Kidney (tissue), 14 donors: ENCODE results near the gene IL4I1. TPM values are rescaled to one million over a fixed set of nuclear protein-coding genes. Genes with fewer than 3 reads are reported as not detected.

Experiments used
- DNase-seq, 5 donors: peaks; one replicate each; pipeline ENCODE4 v3.0.0-alpha.2; 2013 to 2020
- FAIRE-seq: peaks from 2 replicates; lab custom pipeline; 2012; peaks lifted over from hg19 to GRCh38; lab: Jason Lieb, UNC
- H3K27ac ChIP-seq, 2 donors: one replicate each; pipeline ENCODE4 v1.7.0; 2013; ENCODE audit warnings: low read depth in 2 of 2, low read length in 2 of 2, inconsistent platforms in 1 of 2
- H3K27me3 ChIP-seq: one replicate; pipeline ENCODE4 v1.7.1; 2013; ENCODE audit warnings: low read length, inconsistent platforms; ENCODE audit not compliant: control insufficient read depth, insufficient read depth
- H3K36me3 ChIP-seq, 3 donors: one replicate each; pipeline versions ENCODE4 v1.7.0 to v1.7.1; 2013; ENCODE audit warnings: low read length in 3 of 3, control low read depth in 1 of 3, inconsistent platforms in 1 of 3; ENCODE audit not compliant: insufficient read depth in 3 of 3, control insufficient read depth in 2 of 3
- H3K4me1 ChIP-seq, 3 donors: one replicate each; pipeline versions ENCODE4 v1.7.0 to v1.7.1; 2013; ENCODE audit warnings: low read length in 3 of 3, inconsistent platforms in 1 of 3, low read depth in 1 of 3; ENCODE audit not compliant: control insufficient read depth in 2 of 3, insufficient read depth in 2 of 3
- H3K4me3 ChIP-seq, 3 donors: one replicate each; pipeline versions ENCODE4 v1.7.0 to v1.8.1; 2013; ENCODE audit warnings: low read length in 3 of 3, control low read depth in 1 of 3, inconsistent platforms in 1 of 3
- H3K9ac ChIP-seq, 3 donors: one replicate each; pipeline versions ENCODE4 v1.7.0 to v1.7.1; 2013; ENCODE audit warnings: low read length in 3 of 3, control low read depth in 1 of 3, inconsistent platforms in 1 of 3
- H3K9me3 ChIP-seq, 3 donors: one replicate each; pipeline versions ENCODE4 v1.7.0 to v1.7.1; 2013; ENCODE audit warnings: low read length in 3 of 3, control low read depth in 1 of 3, inconsistent platforms in 1 of 3; ENCODE audit not compliant: control insufficient read depth in 2 of 3, insufficient read depth in 1 of 3
- CTCF ChIP-seq: IDR thresholded peaks from 3 replicates; pipeline ENCODE4 v1.5.1; 2012; ENCODE audit warnings: mild to moderate bottlenecking, moderate library complexity, borderline replicate concordance; ENCODE audit not compliant: insufficient read depth; ENCODE audit errors: extremely low read depth
- intact Hi-C: fragments of 100-400 bp; cut with DNase I; formaldehyde crosslinking; loops from one replicate; pipeline ENCODE4 v1.11.1; 2022
- polyA plus RNA-seq: library from polyadenylated mRNA; stranded (reverse); fragments of 350-450 nt; fragmentation: Illumina TruSeq; extraction: RNeasy Lipid Tissue Mini Kit (QIAGEN cat#74804); gene quantifications from one replicate; pipeline ENCODE4 v1.2.3, GENCODE V29; 2014; ENCODE audit warnings: low read depth, low replicate concordance; ENCODE audit not compliant: insufficient read depth
- total RNA-seq: library from RNA; stranded (reverse); fragmentation: NEBNext Ultra II Directional; extraction: Animal tissue kit (Norgen Biotek cat#: 25700); gene quantifications from one replicate; pipeline ENCODE4 v1.2.1, GENCODE V29; 2021
- donor health status: control.
- donor health status: control.
- donor health status: control.
- donor health status: control.
- donor health status: control.
- donor health status: DM: yes; HTN: yes; CAD: no.
- donor health status: Normal renal cell carcinoma (clear cell type).

The IL4I1 gene
- total and polyA plus RNA-seq, 2 donors from 2014 or later: 0.82 to 12.8 TPM

DNA sequence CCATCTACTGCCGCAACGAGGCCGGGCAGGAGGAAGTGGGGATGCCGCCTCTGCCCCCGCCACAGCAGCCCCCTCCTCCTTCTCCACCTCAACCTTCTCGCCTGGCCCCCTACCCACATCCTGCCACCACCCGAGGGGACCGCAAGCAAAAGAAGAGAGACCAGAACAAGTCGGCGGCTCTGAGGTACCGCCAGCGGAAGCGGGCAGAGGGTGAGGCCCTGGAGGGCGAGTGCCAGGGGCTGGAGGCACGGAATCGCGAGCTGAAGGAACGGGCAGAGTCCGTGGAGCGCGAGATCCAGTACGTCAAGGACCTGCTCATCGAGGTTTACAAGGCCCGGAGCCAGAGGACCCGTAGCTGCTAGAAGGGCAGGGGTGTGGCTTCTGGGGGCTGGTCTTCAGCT is 36.0 kb upstream of the IL4I1 start:
- FAIRE-seq (no peak), DNase-seq (no peak)
- Histone ChIP-seq H3K36me3 (no peaks in the 10 kb centered on the region), H3K27me3 (no peaks in the 10 kb centered on the region), H3K9ac (no peak overlapping the region), H3K27ac (no peak overlapping the region), H3K9me3 (no peaks in the 10 kb centered on the region), H3K4me3 (no peak overlapping the region), H3K4me1 (peaks cover 0 to 5% (median 3%) of the 10 kb centered on the region in 3 donors)
- no peak for TF ChIP-seq CTCF
- intact Hi-C loops: no loop called here

GRCh38 chr19:49932041-49932451 is 35.4 kb upstream of the IL4I1 start:
- Histone ChIP-seq H3K27ac (no peak overlapping the region), H3K9ac (no peak overlapping the region), H3K9me3 (no peaks in the 10 kb centered on the region), H3K27me3 (no peaks in the 10 kb centered on the region), H3K36me3 (peaks cover 0 to 6% (median 0%) of the 10 kb centered on the region in 3 donors), H3K4me1 (peaks cover 3 to 10% (median 4%) of the 10 kb centered on the region in 3 donors), H3K4me3 (no peak overlapping the region)
- no peak for TF ChIP-seq CTCF
- no peak for FAIRE-seq
- intact Hi-C loops: no loop called here
- DNase-seq: no peak

- DNase-seq (no peak), FAIRE-seq (no peak)
- Histone ChIP-seq H3K27me3 (no peaks in the 10 kb centered on the region), H3K4me3 (no peak overlapping the region), H3K9me3 (no peaks in the 10 kb centered on the region), H3K36me3 (peaks cover 0 to 6% (median 0%) of the 10 kb centered on the region in 3 donors), H3K9ac (no peak overlapping the region), H3K4me1 (peaks cover 3 to 10% (median 4%) of the 10 kb centered on the region in 3 donors), H3K27ac (no peak overlapping the region)
- intact Hi-C loops: no loop called here
- TF ChIP-seq CTCF: no peak
Observed at GRCh38 chr19:49931293-49932040, 34.8 kb upstream of the IL4I1 start.
